Loucy (cell line): Measurements from ENCODE around the gene LRWD1.

Experiments
- CTCF ChIP-seq: fragments of 200-600 bp; sonication (generic); conservative IDR thresholded peaks from 2 replicates; pipeline ENCODE4 v1.5.1; 2014; ENCODE audit warnings: mild to moderate bottlenecking, antibody characterized with exemption, low read length
- EZH2phosphoT487 ChIP-seq: fragments of 200-600 bp; IDR thresholded peaks from 2 replicates; pipeline ENCODE4 v1.6.1; 2018; ENCODE audit warnings: antibody characterized with exemption, mild to moderate bottlenecking, moderate library complexity, borderline replicate concordance

DNA sequence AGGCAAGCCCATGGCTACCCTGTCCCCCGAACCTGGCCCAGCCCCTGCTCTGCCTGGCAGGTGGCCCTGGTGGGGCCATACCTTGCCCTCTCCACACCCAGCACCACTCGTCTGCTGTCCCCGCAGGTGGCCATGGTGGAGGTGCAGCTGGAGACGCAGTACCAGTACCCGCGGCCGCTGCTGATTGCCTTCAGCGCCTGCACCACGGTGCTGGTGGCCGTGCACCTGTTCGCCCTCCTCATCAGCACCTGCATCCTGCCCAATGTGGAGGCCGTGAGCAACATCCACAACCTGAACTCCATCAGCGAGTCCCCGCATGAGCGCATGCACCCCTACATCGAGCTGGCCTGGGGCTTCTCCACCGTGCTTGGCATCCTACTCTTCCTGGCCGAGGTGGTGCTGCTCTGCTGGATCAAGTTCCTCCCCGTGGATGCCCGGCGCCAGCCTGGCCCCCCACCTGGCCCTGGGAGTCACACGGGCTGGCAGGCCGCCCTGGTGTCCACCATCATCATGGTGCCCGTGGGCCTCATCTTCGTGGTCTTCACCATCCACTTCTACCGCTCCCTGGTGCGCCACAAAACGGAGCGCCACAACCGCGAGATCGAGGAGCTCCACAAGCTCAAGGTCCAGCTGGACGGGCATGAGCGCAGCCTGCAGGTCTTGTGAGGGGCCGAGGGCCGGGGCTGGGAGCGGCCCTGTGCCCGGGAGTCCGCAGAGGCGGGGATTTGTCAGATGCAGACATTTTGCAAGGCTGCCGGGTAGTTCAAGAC lies 18.2 kb upstream of the LRWD1 start:
- TF ChIP-seq CTCF = no peak
- no peak for TF ChIP-seq EZH2phosphoT487
